ENCODE measurements around the gene CSRP1.

Gene CSRP1

GRCh38 chr1:201513498-201514243, 6.7 kb upstream of the CSRP1 start:
- Mint-ChIP-seq H3K4me1 (peaks cover 14% of the 10 kb centered on the region), H3K9me3 (no peaks in the 10 kb centered on the region), H3K27ac (no peak overlapping the region), H3K27me3 (no peaks in the 10 kb centered on the region), H3K4me3 (no peak overlapping the region), H3K36me3 (peaks cover 16% of the 10 kb centered on the region)
- no peak for ATAC-seq (ENCODE audit: low read depth)
- DNase-seq (ENCODE audit: low spot score in 2 of 2) = no peak

GRCh38 chr1:201511941-201512539, 5.1 kb upstream of the CSRP1 start:
- Mint-ChIP-seq H3K27me3 (no peaks in the 10 kb centered on the region), H3K9me3 (no peaks in the 10 kb centered on the region), H3K4me1 (peaks cover 18% of the 10 kb centered on the region), H3K27ac (no peak overlapping the region), H3K4me3 (no peak overlapping the region), H3K36me3 (peaks cover 14% of the 10 kb centered on the region)
- no peak for DNase-seq (ENCODE audit: low spot score in 2 of 2)
- ATAC-seq (ENCODE audit: low read depth) = no peak

DNA sequence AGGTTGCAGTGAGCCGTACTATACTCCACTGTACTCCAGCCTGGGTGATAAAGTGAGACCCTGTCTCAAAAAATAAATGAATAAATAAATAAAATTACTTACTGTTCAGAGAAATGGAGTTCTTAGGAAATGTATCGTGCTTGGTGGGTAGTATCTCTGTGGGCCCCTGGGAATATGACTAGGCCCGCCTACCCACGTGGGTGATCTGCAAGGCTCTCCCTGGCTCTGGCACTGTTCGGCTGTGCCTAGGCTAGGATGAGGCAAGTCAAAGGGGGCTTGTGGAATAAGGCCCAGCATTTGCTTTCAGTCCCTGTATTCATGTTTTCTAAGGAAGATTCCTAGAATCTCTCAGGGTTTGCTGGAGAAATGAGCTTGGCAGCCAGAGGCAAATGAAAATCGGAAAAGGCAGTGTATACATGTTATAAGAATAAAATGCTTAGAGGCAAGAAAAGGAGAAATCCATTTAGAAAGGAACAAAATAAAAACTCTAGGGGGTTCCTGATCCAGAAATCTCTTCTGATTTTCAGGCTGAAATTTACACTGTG, 4.5 kb upstream of the CSRP1 start:
- H3K9me3 Mint-ChIP-seq = no peaks in the 10 kb centered on the region
- no peaks in the 10 kb centered on the region for H3K27me3 Mint-ChIP-seq
- H3K4me3 Mint-ChIP-seq = no peak overlapping the region
- H3K4me1 Mint-ChIP-seq = peaks cover 16% of the 10 kb centered on the region
- no peak for ATAC-seq (ENCODE audit: low read depth)
- H3K27ac Mint-ChIP-seq = no peak overlapping the region
- DNase-seq (ENCODE audit: low spot score in 2 of 2) = no peak
- peaks cover 12% of the 10 kb centered on the region for H3K36me3 Mint-ChIP-seq

GRCh38 chr1:201510734-201511133, 3.8 kb upstream of the CSRP1 start:
- Mint-ChIP-seq H3K4me1 (peaks cover 21% of the 10 kb centered on the region), H3K27ac (no peak overlapping the region), H3K36me3 (peaks cover 10% of the 10 kb centered on the region), H3K9me3 (no peaks in the 10 kb centered on the region), H3K4me3 (no peak overlapping the region), H3K27me3 (no peaks in the 10 kb centered on the region)
- ATAC-seq (ENCODE audit: low read depth) (no peak), DNase-seq (ENCODE audit: low spot score in 2 of 2) (no peak)

- DNase-seq (ENCODE audit: low spot score in 2 of 2) (no peak), ATAC-seq (ENCODE audit: low read depth) (no peak)
- Mint-ChIP-seq H3K9me3 (no peaks in the 10 kb centered on the region), H3K36me3 (peaks cover 5% of the 10 kb centered on the region), H3K4me3 (no peak overlapping the region), H3K4me1 (peaks cover 29% of the 10 kb centered on the region), H3K27me3 (no peaks in the 10 kb centered on the region), H3K27ac (peak overlapping the region; percentile 74)
Measured at GRCh38 chr1:201509601-201510374, 2.9 kb upstream of the CSRP1 start.

GRCh38 chr1:201508809-201509208, 1.9 kb upstream of the CSRP1 start:
- Mint-ChIP-seq H3K36me3 (peaks cover under 1% of the 10 kb centered on the region), H3K27me3 (no peaks in the 10 kb centered on the region), H3K9me3 (no peaks in the 10 kb centered on the region), H3K4me1 (peaks cover 29% of the 10 kb centered on the region), H3K4me3 (no peak overlapping the region), H3K27ac (peak overlapping the region; percentile 74)
- ATAC-seq (ENCODE audit: low read depth) = no peak
- no peak for DNase-seq (ENCODE audit: low spot score in 2 of 2)

GRCh38 chr1:201507360-201507675, 395 bp upstream of the CSRP1 start:
- DNase-seq (ENCODE audit: low spot score in 2 of 2) = no peak
- peak; percentile 8 for ATAC-seq (ENCODE audit: low read depth)
- Mint-ChIP-seq H3K27me3 (no peaks in the 10 kb centered on the region), H3K4me1 (peaks cover 32% of the 10 kb centered on the region), H3K9me3 (no peaks in the 10 kb centered on the region), H3K27ac (peak overlapping the region; percentile 86), H3K4me3 (peak overlapping the region; percentile 77), H3K36me3 (no peaks in the 10 kb centered on the region)

GRCh38 chr1:201506092-201506491, 831 bp downstream of the CSRP1 start:
- H3K9me3 Mint-ChIP-seq = no peaks in the 10 kb centered on the region
- H3K4me1 Mint-ChIP-seq = peaks cover 29% of the 10 kb centered on the region
- H3K27ac Mint-ChIP-seq = peak overlapping the region; percentile 86
- H3K4me3 Mint-ChIP-seq = peak overlapping the region; percentile 90
- ATAC-seq (ENCODE audit: low read depth) (no peak), DNase-seq (ENCODE audit: low spot score in 2 of 2) (no peak)
- H3K36me3 Mint-ChIP-seq = no peaks in the 10 kb centered on the region
- H3K27me3 Mint-ChIP-seq = no peaks in the 10 kb centered on the region

DNA sequence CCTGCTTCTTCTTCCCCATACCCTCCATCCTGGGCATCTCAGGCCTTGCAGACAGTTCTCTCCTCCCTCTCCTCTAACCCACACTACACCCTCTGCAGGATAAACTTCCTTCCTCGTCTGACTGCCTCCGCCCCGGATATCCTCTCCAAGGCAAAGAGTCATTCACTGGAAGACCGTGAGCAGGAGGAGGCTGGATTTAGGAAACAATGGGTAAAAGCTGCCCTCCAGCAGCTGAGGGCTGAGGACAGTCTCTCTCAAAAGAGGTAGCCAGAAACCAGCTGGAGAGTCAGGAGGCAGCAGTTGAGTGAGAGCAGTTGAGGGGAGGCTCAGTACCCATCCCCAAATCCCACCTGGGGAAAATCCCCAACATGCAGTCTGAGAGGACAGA, 1.4 kb downstream of the CSRP1 start:
- H3K27me3 Mint-ChIP-seq = no peaks in the 10 kb centered on the region
- H3K27ac Mint-ChIP-seq = no peak overlapping the region
- H3K36me3 Mint-ChIP-seq = no peaks in the 10 kb centered on the region
- H3K4me1 Mint-ChIP-seq = peaks cover 29% of the 10 kb centered on the region
- peak overlapping the region; percentile 90 for H3K4me3 Mint-ChIP-seq
- ATAC-seq (ENCODE audit: low read depth) (no peak), DNase-seq (ENCODE audit: low spot score in 2 of 2) (no peak)
- no peaks in the 10 kb centered on the region for H3K9me3 Mint-ChIP-seq

DNA sequence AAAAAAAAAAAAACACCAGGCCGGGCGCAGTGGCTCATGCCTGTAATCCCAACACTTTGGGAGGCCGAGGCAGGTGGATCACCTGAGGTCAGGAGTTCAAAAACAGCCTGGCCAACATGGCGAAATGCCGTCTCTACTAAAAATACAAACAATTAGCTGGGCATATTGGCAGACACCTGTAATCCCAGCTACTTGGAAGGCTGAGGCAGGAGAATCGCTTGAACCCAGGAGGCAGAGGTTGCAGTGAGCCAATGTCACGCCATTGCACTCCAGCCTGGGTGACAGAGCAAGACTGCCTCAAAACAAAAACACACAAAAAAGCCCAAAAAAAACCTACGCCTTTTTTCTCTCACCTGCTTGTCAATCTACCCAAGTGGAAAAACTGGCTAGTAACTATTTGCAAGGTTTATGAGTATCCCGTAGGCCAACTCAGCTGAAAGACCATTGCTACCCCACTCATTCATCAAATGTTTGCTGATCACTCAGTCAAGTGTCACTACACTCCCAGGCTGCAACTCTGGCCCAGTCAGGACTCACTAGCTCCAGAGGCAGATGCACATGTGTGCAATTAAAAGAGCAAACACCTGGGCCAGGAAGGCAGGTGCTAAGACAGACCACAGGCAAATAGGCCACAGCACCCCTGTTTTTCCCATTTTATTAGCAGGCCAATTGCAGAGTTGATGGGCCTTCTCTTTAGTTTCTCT, 2.0 kb downstream of the CSRP1 start:
- DNase-seq (ENCODE audit: low spot score in 2 of 2) = no peak

DNA sequence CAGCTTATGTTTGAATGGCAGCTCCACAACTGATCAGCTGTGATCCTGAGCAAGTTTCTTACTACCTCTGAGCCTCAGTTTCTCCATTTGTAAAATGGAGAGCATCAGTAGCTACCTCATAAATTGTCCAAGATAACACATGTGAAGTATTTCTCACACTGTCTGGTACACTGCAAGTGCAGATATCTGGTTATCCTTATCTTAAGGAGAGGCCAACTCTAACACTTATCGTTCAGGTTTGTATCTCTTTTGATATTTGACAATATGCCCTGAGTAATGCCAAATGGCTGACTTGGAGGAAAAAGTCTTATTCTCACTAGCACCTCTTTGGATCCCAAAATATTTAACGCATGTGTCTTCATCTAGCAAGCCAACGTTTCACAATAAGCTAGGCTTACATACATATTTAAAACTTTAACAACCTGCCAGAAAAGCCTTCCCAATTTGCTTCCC, 2.7 kb downstream of the CSRP1 start:
- no peaks in the 10 kb centered on the region for H3K9me3 Mint-ChIP-seq
- DNase-seq (ENCODE audit: low spot score in 2 of 2) (no peak), ATAC-seq (ENCODE audit: low read depth) (no peak)
- H3K27me3 Mint-ChIP-seq = no peaks in the 10 kb centered on the region
- H3K36me3 Mint-ChIP-seq = no peaks in the 10 kb centered on the region
- H3K4me3 Mint-ChIP-seq = no peak overlapping the region
- H3K4me1 Mint-ChIP-seq = peaks cover 23% of the 10 kb centered on the region
- no peak overlapping the region for H3K27ac Mint-ChIP-seq

More for the DNA sequence above, 2.0 kb downstream of the CSRP1 start:
- H3K4me3 Mint-ChIP-seq = peak overlapping the region; percentile 17
- H3K4me1 Mint-ChIP-seq = peaks cover 28% of the 10 kb centered on the region
- H3K9me3 Mint-ChIP-seq = no peaks in the 10 kb centered on the region
- no peak overlapping the region for H3K27ac Mint-ChIP-seq
- H3K36me3 Mint-ChIP-seq = no peaks in the 10 kb centered on the region
- H3K27me3 Mint-ChIP-seq = no peaks in the 10 kb centered on the region
- ATAC-seq (ENCODE audit: low read depth) = no peak

- H3K36me3 Mint-ChIP-seq = no peaks in the 10 kb centered on the region
- no peak overlapping the region for H3K27ac Mint-ChIP-seq
- no peaks in the 10 kb centered on the region for H3K27me3 Mint-ChIP-seq
- H3K4me3 Mint-ChIP-seq = no peak overlapping the region
- H3K9me3 Mint-ChIP-seq = no peaks in the 10 kb centered on the region
- peaks cover 21% of the 10 kb centered on the region for H3K4me1 Mint-ChIP-seq
- ATAC-seq (ENCODE audit: low read depth) (no peak), DNase-seq (ENCODE audit: low spot score in 2 of 2) (no peak)
Measured at GRCh38 chr1:201503397-201504176, 3.3 kb downstream of the CSRP1 start.

GRCh38 chr1:201502511-201502857, 4.4 kb downstream of the CSRP1 start:
- no peak for ATAC-seq (ENCODE audit: low read depth)
- Mint-ChIP-seq H3K27ac (no peak overlapping the region), H3K9me3 (no peaks in the 10 kb centered on the region), H3K36me3 (no peaks in the 10 kb centered on the region), H3K4me3 (no peak overlapping the region), H3K27me3 (no peaks in the 10 kb centered on the region), H3K4me1 (peaks cover 22% of the 10 kb centered on the region)
- no peak for DNase-seq (ENCODE audit: low spot score in 2 of 2)

Measured in memory B cell (primary cell).